B cell (primary cell): ENCODE results near the gene DHRS7B.

Experiments
- CTCF ChIP-seq: fragments of 200-600 bp; IDR thresholded peaks from one replicate; pipeline ENCODE4 v1.8.0; 2022; ENCODE audit warnings: antibody characterized with exemption, mild to moderate bottlenecking
- EZH2 ChIP-seq: IDR thresholded peaks from 2 replicates; pipeline ENCODE4 v1.6.1; 2012; ENCODE audit warnings: borderline replicate concordance, low read depth, mild to moderate bottlenecking, moderate library complexity, low read length; ENCODE audit not compliant: insufficient read depth, poor library complexity, severe bottlenecking

GRCh38 chr17:21171970-21172510, 45.3 kb downstream of the DHRS7B start:
- TF ChIP-seq CTCF (no peak), EZH2 (no peak)
